ENCODE data around the gene PPP2R5A. TPM values are rescaled to one million over a fixed set of nuclear protein-coding genes. Genes with fewer than 3 reads are reported as not detected.

PPP2R5A gene
- total RNA-seq, 4 donors from 2014 or later: 38.5 to 48.0 (median 41.7) TPM

DNA sequence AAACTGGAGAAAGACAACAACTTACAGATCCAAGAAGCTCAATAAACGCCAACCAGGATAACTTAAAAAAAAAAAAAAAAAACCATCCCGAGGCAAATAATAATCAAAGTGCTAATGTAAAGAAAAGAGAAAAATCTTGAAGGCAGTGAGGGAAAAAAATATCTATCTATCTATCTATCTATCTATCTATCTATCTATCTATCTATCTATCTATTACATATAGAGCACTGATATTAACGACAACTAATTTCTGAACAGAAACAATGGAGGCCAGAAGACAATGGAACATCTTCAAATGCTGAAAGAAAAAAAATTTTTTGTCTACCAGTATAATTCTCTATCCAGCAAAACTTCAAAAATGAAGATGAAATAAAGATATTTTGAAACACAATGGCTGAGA is 111.4 kb downstream of the PPP2R5A start:
- H3K9me3 ChIP-seq: peaks cover 0 to 24% (median 6%) of the 10 kb centered on the region in 4 donors
- no peak overlapping the region for H3K4me3 ChIP-seq
- no peaks in the 10 kb centered on the region for H3K27me3 ChIP-seq
- TF ChIP-seq, protein P1, sequence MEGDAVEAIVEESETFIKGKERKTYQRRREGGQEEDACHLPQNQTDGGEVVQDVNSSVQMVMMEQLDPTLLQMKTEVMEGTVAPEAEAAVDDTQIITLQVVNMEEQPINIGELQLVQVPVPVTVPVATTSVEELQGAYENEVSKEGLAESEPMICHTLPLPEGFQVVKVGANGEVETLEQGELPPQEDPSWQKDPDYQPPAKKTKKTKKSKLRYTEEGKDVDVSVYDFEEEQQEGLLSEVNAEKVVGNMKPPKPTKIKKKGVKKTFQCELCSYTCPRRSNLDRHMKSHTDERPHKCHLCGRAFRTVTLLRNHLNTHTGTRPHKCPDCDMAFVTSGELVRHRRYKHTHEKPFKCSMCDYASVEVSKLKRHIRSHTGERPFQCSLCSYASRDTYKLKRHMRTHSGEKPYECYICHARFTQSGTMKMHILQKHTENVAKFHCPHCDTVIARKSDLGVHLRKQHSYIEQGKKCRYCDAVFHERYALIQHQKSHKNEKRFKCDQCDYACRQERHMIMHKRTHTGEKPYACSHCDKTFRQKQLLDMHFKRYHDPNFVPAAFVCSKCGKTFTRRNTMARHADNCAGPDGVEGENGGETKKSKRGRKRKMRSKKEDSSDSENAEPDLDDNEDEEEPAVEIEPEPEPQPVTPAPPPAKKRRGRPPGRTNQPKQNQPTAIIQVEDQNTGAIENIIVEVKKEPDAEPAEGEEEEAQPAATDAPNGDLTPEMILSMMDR (IDR thresholded peaks at IDR 0.05): no peak
- TF ChIP-seq EP300 (IDR thresholded peaks at IDR 0.05) (no peak), POLR2A (IDR thresholded peaks at IDR 0.05) (no peak)
- H3K4me1 ChIP-seq: no peaks in the 10 kb centered on the region
- no peak for DNase-seq (ENCODE audit: low spot score in 2 of 2)
- peaks cover 0 to 14% (median 0%) of the 10 kb centered on the region in 3 donors for H3K36me3 ChIP-seq
- H3K27ac ChIP-seq: no peak overlapping the region
- 94% methylated on average over 3 of the region's 3 CpGs for WGBS, 2 donors

DNA sequence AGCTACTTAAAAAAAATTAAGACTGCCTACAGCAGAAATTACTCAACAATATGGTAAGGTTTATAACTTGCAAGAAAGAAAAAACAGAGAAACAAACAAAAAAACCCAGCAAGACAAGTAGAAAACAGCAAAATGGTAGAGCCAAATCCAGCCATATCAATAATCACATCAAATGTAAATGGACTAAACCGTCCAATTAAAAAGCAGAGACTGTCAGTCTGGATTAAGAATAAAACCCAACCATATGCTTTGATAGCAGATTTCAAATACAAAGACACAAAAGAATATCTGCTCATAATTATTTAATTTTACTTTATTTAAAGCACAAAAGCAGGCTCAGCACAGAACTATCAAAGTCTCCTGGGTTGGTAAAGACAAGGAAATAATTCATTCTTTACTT is 112.0 kb downstream of the PPP2R5A start:
- Histone ChIP-seq H3K4me1 (no peaks in the 10 kb centered on the region), H3K4me3 (no peak overlapping the region), H3K9me3 (peaks cover 0 to 24% (median 6%) of the 10 kb centered on the region in 4 donors), H3K27me3 (no peaks in the 10 kb centered on the region), H3K27ac (no peak overlapping the region), H3K36me3 (peaks cover 0 to 14% (median 0%) of the 10 kb centered on the region in 3 donors)
- TF ChIP-seq, protein P1 (IDR thresholded peaks at IDR 0.05): no peak
- TF ChIP-seq EP300 (IDR thresholded peaks at IDR 0.05) (no peak), POLR2A (IDR thresholded peaks at IDR 0.05) (no peak)
- no peak for DNase-seq (ENCODE audit: low spot score in 2 of 2)
- WGBS, 2 donors: 97 to 98% methylated on average over 1 of the region's 1 CpG

DNA sequence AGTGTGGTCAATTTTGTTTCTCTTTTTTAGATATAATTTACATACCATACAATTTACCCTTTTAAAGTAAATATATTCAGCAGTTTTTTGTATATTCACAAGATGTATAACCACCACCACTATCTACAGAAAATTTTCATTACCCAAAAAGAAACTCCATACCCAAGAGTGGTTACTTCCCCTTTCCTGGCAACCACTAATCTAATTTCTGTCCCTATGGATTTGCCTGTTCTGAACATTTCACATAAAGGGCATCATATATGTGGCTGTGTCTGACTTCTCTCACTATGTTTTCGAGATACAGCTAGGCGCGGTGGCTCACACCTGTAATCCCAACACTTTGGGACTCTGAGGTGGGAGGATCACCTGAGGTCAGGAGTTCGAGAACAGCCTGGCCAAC is 115.8 kb downstream of the PPP2R5A start:
- 96 to 98% methylated on average over 4 of the region's 4 CpGs for WGBS, 2 donors
- DNase-seq (ENCODE audit: low spot score in 2 of 2): no peak

DNA sequence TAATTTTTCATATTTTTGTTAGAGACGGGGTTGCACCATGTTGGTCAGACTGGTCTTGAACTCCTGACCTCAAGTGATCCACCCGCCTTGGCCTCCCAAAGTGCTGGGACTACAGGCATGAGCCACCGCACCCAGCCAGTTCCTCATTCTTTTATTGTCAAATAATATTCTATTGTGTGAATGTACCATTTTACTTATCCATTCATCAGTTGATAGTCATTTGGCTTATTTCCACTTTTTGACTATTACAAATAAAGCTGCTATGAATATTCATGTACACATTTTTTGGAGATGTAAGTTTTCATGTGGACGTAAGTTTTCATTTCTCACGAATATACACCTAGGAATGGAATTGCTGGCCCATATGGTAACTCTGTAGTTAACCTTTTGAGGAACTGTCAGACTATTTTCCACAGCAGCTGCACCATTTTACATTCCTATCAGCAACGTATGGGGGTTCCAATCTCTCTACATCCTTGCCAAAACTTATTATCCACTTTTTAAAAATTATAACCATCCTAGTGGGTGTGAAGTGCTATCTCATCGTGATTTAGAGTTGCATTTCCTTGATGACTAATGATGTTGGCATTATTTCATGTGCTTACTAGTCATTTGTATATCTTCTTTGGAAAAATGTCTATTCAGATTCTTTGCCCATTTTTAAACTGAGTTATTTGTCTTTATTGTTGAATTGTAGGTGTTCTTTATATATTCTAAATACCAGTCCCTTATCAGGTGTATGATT is 116.8 kb downstream of the PPP2R5A start:
- 80 to 82% methylated on average over 7 of the region's 7 CpGs for WGBS, 2 donors
- Histone ChIP-seq H3K4me1 (no peaks in the 10 kb centered on the region), H3K27me3 (no peaks in the 10 kb centered on the region), H3K9me3 (peaks cover 0 to 10% (median 0%) of the 10 kb centered on the region in 4 donors), H3K27ac (no peak overlapping the region), H3K36me3 (peaks cover 0 to 42% (median 3%) of the 10 kb centered on the region in 3 donors), H3K4me3 (no peak overlapping the region)
- no peak for DNase-seq (ENCODE audit: low spot score in 2 of 2)
- TF ChIP-seq POLR2A (IDR thresholded peaks at IDR 0.05): no peak
- TF ChIP-seq, protein P1 (IDR thresholded peaks at IDR 0.05): no peak
- no peak for TF ChIP-seq EP300 (IDR thresholded peaks at IDR 0.05)

More for the DNA sequence above, 115.8 kb downstream of the PPP2R5A start:
- no peak overlapping the region for H3K4me3 ChIP-seq
- H3K36me3 ChIP-seq: peaks cover 0 to 32% (median 3%) of the 10 kb centered on the region in 3 donors
- no peak for TF ChIP-seq EP300 (IDR thresholded peaks at IDR 0.05)
- no peak for TF ChIP-seq POLR2A (IDR thresholded peaks at IDR 0.05)
- TF ChIP-seq, protein P1 (IDR thresholded peaks at IDR 0.05): no peak
- no peaks in the 10 kb centered on the region for H3K4me1 ChIP-seq
- no peaks in the 10 kb centered on the region for H3K27me3 ChIP-seq
- peaks cover 0 to 20% (median 4%) of the 10 kb centered on the region in 4 donors for H3K9me3 ChIP-seq
- H3K27ac ChIP-seq: no peak overlapping the region

DNA sequence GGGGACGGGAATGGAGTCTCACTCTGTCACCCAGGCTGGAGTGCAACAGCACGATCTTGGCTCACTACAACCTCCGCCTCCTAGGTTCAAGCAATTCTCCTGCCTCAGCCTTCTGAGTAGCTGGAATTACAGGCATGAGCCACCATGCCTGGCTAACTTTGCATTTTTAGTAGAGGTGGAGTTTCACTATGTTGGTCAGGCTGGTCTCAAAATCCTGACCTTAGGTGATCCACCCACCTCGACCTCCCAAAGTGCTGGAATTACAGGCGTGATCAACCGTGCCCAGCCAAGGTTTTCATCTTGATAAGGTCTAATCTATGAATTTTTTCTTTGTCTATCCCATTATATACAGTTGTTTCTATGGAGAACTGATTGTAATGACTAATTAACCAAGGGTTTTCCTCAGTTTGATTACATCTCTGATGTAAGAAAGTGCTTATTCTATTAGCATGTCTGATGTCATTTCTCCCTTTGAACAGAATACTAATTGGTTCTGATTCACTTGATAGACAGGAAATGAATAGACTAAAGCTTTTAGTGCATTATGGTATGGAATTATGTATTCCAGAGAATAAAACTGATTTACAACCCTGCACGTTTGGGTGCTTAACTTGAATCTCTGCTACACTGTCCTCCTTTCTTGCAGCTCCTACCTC is 117.6 kb downstream of the PPP2R5A start:
- no peak overlapping the region for H3K4me3 ChIP-seq
- H3K4me1 ChIP-seq: no peaks in the 10 kb centered on the region
- DNase-seq (ENCODE audit: low spot score in 2 of 2): no peak
- no peaks in the 10 kb centered on the region for H3K27me3 ChIP-seq
- peaks cover 0 to 2% (median 0%) of the 10 kb centered on the region in 4 donors for H3K9me3 ChIP-seq
- H3K27ac ChIP-seq: no peak overlapping the region
- TF ChIP-seq EP300 (IDR thresholded peaks at IDR 0.05) (no peak), POLR2A (IDR thresholded peaks at IDR 0.05) (no peak)
- TF ChIP-seq, protein P1 (IDR thresholded peaks at IDR 0.05): no peak
- H3K36me3 ChIP-seq: peaks cover 0 to 49% (median 3%) of the 10 kb centered on the region in 3 donors
- WGBS, 2 donors: 87 to 88% methylated on average over 7 of the region's 7 CpGs

All from tibial nerve (tissue), 4 donors.